SW 1271 (cell line): Measurements from ENCODE around the gene PCDH15.

Experiments
- DNase-seq, 2 experiments: peaks; one replicate each; lab custom pipeline; 2025; lab: John Stamatoyannopoulos, UW

Gene PCDH15

DNA sequence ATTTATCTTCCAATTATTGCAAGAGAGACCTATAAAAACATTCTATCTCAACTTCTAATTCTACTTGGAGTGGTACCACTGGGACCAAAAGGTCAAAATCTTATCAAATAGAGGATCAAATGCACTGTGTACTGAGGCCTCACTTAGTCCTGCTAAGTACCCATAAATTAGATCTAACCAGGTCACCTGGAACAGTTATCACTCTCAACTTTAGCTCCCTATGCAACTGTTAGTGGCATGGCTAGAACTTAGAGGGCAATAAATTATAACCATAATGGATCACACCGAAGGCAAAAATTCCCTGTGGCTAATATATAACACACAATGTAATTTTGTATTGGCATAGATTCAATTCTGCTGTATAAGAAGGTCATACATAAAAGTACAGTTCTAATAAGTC is 428.9 kb downstream of the PCDH15 start:
- DNase-seq = no peak

DNA sequence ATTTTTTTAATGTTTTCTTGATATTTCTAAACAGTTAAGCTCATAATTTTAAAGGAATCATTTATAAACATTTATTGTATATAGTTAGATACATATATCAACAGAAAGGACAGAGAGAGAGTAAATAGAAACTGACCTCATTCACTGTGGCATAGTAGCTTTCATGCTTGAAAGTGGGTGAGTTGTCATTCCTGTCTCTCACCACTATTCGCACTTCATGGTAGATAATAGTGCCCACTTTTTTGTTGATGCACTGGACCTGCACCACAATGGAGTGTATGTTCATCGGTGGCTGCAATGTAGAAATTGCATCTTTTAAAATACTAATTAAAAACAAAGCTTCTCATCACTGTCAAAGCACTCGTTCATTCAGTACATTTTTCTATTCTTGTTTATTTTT is 432.0 kb downstream of the PCDH15 start:
- no peak for DNase-seq

DNA sequence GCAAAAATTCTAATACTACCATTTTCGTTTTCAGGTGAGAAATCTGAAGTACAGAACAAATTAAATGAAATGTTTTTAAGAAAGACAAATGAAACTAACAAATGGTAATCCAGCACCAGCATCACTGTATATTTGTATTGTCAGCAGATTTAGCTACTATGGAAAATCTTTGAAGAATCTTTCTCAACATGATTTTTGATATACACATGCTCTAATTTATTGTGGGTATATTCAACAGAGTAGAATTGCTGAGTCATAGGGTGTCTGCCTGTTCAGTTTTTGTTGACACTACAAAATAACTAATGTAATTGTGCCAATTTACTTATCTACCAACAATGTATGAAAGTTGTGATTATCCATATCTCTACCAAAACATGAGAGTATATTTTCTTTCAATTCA is 437.6 kb downstream of the PCDH15 start:
- DNase-seq = no peak

DNA sequence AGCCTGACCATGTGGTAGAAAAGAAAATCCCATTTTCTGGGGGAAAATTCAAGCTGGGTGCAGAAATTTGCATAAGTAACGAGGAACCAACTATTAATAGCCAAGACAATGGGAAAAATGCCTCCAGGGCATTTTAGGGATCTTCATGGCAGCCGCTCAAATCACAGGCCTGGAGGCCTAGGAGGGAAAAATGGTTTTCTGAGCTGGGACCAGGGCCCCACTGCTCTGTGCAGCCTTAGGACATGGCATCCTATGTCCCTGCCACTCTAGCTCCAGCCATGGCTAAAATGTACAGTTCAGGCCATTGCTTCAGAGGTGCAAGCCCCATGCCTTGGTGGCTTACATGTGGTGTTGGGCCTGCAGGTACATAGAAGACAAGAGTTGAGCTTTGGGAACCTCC is 459.0 kb downstream of the PCDH15 start:
- no peak for DNase-seq

DNA sequence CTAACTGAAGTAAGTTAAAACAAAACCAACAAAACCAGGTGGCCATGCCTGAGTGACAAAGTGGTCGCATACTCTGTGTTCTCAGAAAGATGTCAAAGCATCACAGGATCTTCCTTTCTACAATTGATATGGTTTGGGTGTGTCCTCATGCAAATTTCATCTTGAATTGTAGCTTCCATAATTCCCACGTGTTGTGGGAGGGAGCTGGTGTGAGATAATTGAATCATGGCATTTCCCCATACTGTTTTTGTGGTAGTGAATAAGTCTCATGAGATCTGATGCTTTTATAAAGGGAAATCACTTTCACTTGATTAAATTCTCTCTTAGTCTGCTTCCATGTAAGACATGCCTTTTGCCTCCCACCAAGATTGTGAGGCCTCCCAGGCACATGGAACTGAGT is 465.7 kb downstream of the PCDH15 start:
- DNase-seq = no peak

DNA sequence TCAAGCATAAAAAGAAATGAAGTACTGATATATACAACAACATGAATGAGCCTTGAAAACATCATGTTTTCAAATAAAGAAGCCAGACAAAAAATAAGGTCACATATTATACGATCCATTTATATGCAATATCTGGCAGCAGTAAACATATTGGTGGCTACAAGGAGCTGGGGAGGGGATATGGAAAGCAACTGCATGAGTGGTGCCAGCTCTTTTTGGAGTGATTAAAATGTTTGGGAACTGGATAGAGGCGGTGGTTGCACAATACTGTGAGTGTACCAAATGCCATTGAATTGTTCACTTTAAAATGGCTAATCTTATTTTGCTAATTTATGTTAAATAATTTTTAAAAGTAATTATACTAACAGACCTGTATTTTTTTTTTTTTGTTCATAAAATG is 481.7 kb downstream of the PCDH15 start:
- no peak for DNase-seq

DNA sequence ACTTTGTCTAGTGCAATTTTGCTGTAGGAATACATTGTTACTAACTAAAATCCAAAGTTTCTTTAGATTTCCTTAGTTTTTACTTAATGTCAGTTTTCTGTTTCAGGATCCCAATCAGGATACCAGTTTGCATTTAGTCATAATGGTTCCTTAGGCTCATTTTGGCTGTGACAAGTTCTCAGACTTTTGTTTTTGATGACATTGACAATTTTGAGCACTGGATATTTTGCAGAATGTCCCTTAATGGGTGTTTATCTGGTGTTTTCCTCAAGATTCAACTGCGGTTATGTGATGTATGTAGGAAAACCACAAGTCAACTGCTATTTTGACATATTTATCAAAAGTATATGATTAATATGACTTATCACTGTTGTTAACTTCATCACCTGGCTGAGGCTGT is 482.6 kb downstream of the PCDH15 start:
- DNase-seq = no peak

DNA sequence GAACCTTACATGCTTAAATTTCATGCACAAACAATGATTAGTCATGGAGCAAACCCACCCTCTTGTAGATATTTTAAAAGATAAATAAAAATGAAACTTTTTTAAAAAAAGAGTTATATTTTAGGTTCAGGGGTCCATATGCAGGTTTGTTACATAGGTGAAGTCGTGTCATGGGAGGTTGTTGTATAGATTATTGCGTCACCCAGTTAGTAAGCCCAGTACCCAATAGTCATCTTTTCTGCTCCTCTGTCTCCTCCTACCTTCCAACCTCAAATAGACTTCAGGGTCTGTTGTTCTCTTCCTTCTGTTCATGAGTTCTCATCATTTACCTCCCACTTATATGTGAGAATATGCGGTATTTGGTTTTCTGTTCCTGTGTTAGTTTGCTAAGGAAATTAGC is 486.6 kb downstream of the PCDH15 start:
- DNase-seq = no peak

DNA sequence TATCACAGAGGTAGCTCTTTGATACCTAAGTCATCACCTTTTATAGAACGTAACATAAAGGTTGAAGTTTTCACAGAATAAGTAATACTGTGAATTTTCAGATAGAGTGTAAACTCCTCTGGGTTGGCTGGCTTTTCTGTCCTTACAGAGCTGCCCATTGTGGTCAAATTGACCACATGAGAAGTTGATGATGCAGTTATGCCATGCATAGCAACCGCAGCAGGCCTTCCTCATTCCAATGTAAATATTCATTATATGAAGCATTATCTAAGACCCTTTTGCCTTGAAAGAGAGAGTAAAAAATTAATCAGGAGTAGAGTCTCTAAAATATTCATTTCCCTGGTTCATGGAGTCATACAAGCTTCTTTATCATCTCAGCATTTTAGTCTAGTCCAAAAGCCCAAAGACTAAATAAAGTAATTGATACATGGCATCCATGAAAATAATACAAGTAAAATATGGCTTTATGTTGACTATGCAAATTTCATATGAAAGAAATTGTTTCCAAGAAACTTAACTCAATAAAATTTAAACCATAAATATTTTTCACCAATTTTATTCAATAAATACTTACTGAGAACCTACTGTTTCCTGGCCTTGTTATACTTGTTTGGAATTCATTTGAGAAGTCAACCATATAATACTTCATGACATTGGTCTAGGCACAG is 516.4 kb downstream of the PCDH15 start:
- DNase-seq = no peak

DNA sequence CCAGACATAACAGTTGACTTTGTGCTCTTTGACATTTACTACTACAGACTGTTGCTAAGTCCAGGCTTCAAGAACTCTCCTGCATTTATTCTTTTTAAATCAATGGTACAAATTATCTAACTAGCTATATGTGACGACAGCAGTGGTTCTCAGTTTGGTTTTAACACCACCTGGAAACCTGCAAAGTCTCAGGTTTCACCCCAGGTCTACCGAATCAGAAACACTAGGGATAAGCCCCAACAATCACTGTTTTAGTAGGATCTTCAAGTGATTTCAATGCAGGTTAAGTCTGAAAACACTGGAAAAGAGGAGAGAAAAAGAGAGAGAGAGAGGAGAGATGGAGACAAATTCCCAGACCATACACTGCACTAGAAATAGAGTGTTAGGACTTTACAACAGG is 519.0 kb downstream of the PCDH15 start:
- DNase-seq = no peak

DNA sequence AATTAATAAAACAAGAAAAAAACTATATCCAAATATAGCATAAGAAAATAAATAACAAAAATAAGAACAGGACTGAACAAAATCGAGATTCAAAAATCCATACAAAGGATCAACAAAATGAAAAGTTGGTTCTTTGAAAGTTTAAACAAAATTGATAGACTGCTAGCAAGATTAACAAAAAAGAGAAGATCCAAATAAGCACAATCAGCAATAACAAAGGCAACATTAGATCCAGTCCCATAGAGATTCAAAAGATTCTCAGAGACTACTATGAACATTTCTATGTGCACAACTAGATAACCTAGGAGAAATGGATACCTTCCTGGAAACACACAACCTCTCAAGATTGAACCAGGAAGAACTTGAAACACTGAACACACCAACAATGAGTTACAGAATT is 534.6 kb downstream of the PCDH15 start:
- DNase-seq = no peak

DNA sequence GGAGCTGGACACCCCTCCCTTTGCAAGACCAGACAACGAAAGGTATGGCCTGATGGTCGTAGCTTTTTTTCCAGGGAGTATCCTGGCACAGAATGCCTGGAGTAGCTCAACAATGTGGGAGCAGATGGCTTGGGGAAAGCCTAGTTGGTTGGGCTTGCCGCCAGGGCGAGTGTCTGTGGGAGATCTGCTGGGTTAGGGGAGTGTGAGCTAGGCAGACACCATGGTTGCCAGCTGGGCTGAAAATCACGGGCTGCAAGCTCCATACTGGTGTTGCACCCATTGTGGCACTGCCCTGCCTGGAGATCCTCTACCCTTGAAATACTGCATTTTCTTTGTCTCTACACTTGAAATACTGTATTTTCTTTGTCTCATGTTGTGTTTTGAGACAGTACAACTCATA is 538.3 kb downstream of the PCDH15 start:
- DNase-seq = no peak

DNA sequence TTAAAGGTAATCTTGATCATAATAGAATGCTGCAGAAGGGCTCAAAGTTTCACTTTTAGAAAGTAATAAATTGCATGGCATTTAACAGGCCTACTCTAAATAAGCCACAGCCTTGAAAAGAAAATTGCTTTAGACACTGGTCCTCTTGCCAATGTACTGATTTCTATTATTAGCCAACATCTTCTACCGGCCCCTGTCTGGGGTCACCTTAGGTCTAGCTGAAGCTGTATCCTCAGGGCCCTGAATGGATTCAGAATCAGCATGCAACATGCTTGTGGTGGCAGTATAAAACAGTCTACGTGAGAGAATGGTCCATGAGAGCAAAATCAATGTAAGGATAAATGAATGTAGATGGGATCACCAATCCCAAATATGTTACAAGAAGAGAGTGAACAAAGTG is 541.9 kb downstream of the PCDH15 start:
- DNase-seq = no peak

DNA sequence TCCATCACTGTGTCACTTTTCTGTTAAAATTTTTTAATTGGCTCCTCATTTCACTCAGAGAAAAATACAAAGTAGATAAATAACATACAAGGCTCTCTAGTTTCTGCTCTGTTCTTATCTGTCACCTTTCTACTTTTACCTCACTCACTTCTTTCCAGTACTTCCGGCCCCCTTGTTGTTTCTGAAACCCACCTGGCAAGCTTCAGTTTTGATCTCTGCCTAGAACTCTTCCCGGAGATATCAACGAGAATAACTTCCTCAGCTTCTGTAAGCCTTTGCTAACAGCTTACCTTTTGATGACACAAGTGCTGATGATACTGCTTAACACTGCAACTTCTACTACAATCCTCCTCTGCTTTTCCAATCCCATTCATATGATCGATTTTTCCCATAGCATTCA is 566.2 kb downstream of the PCDH15 start:
- DNase-seq = no peak

DNA sequence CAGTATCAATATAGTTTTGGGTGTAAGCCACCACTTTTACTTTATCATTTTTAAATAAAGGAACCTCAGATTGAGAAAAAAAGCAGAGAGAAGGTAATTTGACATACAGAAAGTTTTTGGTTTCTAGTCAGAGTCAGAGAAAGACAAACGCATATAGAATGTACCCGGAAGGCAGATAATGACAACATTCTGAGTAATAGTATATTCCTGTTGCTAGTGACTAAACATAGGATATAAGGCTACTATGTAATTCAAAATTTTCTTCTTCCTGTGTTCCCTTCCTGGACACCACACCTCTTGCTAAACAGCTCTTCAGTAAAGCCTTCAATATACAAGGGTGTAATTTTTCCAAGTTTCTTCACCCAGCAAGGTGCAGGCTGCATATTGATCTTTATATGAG is 597.6 kb downstream of the PCDH15 start:
- DNase-seq = no peak

DNA sequence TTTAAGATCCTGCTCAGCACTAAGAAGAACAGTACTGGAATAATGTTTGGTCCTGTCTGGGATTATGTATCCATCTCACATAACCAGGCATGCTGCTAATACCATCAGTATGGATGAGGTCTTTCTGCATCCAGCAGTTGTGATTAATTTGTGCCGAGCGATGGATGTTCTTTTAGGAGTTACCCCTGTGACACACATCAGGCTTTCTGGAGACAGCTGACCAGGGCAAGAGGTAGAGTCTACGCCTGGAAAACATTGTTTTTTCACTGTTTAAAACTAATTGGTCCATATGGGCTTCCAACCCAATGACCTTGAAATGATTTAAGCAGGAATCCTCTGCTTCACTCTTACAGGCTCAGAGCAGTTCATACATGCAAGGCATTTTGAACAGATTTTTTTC is 603.0 kb downstream of the PCDH15 start:
- DNase-seq = no peak

DNA sequence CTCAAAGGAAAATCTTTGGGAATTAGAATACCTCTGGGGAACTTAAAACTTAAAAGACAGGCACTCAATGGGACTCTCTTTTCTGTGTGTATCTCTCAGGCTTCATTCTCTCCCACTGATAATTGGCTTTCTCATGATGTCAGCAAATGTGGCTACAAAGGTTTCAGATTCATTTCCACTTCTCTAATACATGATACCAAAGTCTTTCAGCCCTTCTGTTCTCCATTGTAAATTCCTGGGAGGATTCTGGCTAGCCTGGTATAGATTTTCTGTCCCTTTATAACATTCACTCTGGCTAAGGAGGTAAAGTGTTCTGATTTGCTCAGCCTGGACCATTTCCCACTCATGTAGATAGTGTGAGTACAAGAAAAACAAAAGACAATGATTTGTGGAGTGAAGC is 606.2 kb downstream of the PCDH15 start:
- no peak for DNase-seq

DNA sequence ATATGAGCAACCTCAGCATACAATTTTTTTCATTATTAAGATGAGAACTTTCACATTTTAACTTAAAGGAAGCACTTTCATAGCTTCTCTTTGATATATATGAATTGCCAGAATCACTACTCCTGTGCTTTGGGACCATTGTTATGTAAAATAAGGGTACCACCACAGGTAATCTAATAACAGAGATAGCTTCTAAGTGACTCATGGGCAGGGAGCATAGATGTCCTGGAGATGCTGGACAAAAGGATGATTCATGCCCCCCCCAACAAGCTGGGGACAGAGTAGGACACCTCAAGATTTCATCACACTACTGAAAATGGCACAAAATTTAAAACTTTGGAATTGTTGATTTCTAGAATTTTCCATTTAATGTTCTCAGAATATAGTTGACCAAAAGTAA is 641.1 kb downstream of the PCDH15 start:
- no peak for DNase-seq

DNA sequence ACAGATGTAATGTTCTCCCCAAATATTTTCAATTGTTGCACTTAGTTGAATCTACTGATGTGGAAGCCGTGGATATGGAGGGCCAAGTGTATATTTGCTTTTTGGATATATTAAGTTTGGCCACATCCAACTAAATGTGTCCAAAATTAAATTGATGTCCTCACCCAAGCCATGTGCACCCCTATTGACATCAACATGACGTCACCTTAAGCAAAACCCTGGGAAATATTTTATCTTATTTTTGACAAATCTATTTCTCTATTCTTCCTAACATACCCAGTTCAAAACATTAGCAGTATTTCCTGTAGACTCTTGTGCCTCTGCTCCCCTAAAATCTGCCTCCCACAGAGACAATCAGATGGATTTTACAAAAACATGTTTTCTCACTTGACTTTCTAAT is 652.5 kb downstream of the PCDH15 start:
- no peak for DNase-seq

DNA sequence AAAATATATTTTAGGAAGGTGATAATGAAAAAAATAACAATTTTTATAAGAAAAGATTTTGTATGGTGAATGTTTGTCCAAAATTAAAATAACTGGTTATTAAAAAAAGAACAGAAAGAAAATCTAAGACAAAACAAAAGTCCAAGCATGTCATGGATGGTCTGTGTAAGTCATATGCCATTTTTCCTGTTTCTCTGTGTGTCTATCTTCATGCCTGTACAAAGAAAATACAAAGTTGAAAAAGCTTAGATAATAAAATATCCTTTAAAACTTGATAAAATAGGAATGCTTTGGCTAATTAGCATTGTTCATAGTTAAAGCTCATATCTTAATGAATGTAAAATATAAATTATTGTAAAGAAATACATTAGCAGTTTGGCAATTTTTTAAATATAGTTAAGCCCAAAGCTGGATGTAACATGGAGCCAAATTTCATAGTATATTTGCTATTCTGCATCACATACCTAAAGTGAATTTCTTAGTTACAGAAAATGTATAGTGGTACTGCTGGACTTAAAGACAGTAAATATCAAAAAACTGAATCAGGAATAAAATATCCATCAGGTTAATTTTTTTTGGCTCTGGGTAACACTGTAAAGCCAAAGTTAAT is 661.1 kb downstream of the PCDH15 start:
- DNase-seq = no peak

DNA sequence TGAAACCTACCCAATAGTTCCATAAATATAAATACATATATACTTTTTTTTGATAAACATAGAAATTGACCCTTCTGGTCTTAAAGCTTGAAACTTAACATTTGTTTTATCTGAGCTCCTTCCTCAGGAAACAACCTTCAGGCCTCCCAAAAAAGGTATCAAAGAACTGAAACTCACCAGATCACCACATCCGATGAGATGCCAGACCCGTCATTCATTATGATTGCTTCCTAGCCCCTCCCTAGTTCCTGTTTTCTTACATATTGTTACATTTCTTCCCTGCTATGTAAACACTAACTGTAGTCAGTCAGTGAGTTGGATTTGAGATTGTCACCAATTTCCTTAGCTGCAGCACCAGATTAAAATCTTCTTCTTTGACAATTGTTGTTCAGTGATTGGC is 663.6 kb downstream of the PCDH15 start:
- no peak for DNase-seq

DNA sequence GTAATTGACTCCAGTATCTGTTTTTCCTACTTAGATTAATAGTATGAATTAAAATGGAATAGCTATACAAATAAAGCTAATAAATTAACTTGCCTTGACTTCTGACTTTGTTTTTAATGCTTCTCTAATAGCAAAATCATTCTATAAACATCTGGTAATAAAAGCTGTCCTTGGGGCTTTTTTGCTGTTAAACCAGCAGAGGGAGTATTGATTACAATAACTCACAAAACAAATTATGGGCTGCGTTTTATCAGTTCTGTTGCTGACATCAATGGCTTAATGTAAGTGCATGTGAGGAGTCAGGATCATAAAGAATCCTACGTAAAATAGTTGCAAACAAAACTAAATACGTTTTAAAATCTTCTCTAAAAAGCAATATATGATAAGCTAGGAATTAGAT is 667.8 kb downstream of the PCDH15 start:
- DNase-seq = peak in 1 of 2 experiments; percentile 14

DNA sequence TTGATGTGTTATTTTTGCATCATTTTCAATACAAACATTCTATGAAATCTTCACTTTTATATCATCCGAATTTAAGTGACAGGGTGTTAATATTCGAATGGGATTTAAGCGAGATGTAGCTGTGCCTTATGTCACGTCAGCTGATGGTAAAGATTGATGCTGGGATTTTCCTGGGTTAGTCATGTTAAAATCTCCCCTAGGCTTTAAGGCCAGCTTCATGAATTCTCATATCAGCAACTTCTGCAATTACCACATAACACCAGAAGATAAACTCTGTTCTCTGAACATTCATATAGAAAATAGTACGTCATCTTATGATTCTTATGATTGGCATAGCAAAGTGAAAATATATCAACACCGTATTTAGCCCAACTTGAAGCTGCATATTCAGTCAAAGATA is 669.2 kb downstream of the PCDH15 start:
- DNase-seq = no peak

DNA sequence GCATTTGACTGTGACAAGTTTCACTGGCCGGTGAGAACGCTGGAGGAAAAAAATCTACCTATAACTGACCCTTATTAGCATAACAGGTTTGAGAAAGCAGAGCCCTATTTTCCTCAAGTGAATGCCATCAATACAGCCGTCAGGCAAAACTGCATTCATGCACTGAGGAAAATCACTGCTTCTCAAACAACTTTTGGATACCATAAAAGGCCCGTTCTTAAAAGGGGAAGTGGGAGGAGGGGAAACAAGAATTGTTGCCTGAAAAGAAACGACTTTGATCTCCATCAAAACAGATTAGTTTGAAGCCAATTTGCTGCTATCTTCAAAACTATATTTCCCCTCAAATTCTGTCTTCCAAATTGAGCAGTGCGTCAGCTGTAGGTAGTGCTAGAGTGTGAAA is 670.6 kb downstream of the PCDH15 start:
- DNase-seq = no peak
